ENCODE data around the gene SLC15A1. TPM values are rescaled to one million over a fixed set of nuclear protein-coding genes. Genes with fewer than 3 reads are reported as not detected.

Gene SLC15A1
- total RNA-seq, 2 experiments from 2014 or later: not detected

DNA sequence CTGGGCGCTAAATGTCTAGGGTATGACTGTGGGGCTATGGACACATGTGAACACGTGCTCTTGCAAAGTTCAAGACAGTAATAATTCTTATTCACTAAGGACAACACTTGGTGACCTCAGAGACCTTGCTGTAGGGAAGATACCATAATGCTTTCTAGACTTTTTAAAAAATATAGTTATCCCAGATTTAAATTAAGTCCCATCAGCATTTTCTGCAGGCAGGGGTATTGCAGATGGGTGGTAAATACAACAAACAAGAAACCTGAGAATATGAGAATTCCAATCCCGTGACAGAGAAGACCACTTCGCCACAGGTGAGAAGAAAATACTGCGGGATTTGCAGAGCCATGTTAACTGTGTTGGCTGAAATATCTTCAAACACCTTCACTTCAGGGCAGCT, 65.2 kb downstream of the SLC15A1 start:
- H3K9me2 ChIP-seq (ENCODE audit: insufficient read depth, low read length): no peaks in the 10 kb centered on the region
- TF ChIP-seq, protein P1, sequence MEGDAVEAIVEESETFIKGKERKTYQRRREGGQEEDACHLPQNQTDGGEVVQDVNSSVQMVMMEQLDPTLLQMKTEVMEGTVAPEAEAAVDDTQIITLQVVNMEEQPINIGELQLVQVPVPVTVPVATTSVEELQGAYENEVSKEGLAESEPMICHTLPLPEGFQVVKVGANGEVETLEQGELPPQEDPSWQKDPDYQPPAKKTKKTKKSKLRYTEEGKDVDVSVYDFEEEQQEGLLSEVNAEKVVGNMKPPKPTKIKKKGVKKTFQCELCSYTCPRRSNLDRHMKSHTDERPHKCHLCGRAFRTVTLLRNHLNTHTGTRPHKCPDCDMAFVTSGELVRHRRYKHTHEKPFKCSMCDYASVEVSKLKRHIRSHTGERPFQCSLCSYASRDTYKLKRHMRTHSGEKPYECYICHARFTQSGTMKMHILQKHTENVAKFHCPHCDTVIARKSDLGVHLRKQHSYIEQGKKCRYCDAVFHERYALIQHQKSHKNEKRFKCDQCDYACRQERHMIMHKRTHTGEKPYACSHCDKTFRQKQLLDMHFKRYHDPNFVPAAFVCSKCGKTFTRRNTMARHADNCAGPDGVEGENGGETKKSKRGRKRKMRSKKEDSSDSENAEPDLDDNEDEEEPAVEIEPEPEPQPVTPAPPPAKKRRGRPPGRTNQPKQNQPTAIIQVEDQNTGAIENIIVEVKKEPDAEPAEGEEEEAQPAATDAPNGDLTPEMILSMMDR (conservative IDR thresholded peaks at IDR 0.05; ENCODE audit: low read length): no peak
- no peak for TF ChIP-seq EZH2phosphoT487 (IDR thresholded peaks at IDR 0.05; ENCODE audit: borderline replicate concordance, low read depth, low read length)
- intact Hi-C loops (cut with micrococcal nuclease; ENCODE audit: unreplicated experiment): no loop called here
- POLR2A ChIA-PET: interaction anchor here (1.1 to 1.2 kb wide), 2 partner anchors 15 to 21 kb away, joined by 4 to 10 read pairs; no protein-coding TSS in a partner anchor
- H3K36me3 ChIP-seq (ENCODE audit: insufficient read depth, low read length): no peaks in the 10 kb centered on the region
- no peak overlapping the region for H3K27ac ChIP-seq (ENCODE audit: low read depth, low read length, poor library complexity, severe bottlenecking)
- no peaks in the 10 kb centered on the region for H3K9me3 ChIP-seq (ENCODE audit: low read length)
- no peaks in the 10 kb centered on the region for H3K4me1 ChIP-seq (ENCODE audit: insufficient read depth, low read length, poor library complexity, severe bottlenecking)
- BruUV-seq (replicated peaks): no TSS peak
- no peak overlapping the region for H3K4me2 ChIP-seq (ENCODE audit: low read length)
- H2AFZ ChIP-seq (ENCODE audit: low read length): no peak overlapping the region
- H3K4me3 ChIP-seq (ENCODE audit: low read depth, low read length, poor library complexity, severe bottlenecking): no peak overlapping the region
- no peak for DNase-seq (ENCODE audit: low spot score)
- H4K20me1 ChIP-seq (ENCODE audit: insufficient read depth, low read length): no peaks in the 10 kb centered on the region
- CTCF ChIA-PET (ENCODE audit: unreplicated experiment): interaction anchor here (1.0 kb wide), 1 partner anchor 10 kb away, joined by 4 read pairs; no protein-coding TSS in a partner anchor
- H3K79me2 ChIP-seq (ENCODE audit: insufficient read depth, low read depth, low read length): no peaks in the 10 kb centered on the region

DNA sequence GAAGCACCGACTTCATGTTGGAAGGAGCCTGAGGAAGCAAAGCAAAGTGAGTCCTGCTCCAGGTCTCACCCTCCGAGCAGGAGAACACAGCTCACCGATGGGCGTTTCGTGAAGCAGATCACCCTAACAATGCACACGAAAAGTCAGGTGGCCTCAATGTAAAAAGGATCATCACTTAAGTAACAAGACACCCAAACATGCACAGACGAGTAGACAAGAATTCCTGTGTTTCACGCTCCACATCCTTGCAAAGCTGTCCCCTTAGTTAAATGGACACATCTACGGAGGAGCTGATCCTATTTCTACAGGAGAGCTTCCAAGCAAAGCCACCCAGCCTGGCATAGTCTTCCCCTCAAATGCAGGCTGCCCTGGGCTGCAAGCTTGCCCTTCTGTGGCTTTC, 66.2 kb downstream of the SLC15A1 start:
- Histone ChIP-seq H3K79me2 (ENCODE audit: insufficient read depth, low read depth, low read length) (no peaks in the 10 kb centered on the region), H3K4me3 (ENCODE audit: low read depth, low read length, poor library complexity, severe bottlenecking) (no peak overlapping the region), H2AFZ (ENCODE audit: low read length) (no peak overlapping the region), H3K36me3 (ENCODE audit: insufficient read depth, low read length) (no peaks in the 10 kb centered on the region), H3K4me2 (ENCODE audit: low read length) (no peak overlapping the region), H3K27ac (ENCODE audit: low read depth, low read length, poor library complexity, severe bottlenecking) (no peak overlapping the region), H4K20me1 (ENCODE audit: insufficient read depth, low read length) (no peaks in the 10 kb centered on the region), H3K4me1 (ENCODE audit: insufficient read depth, low read length, poor library complexity, severe bottlenecking) (no peaks in the 10 kb centered on the region), H3K9me3 (ENCODE audit: low read length) (no peaks in the 10 kb centered on the region), H3K9me2 (ENCODE audit: insufficient read depth, low read length) (no peaks in the 10 kb centered on the region)
- intact Hi-C loops (cut with micrococcal nuclease; ENCODE audit: unreplicated experiment): no loop called here
- CTCF ChIA-PET (ENCODE audit: unreplicated experiment): interaction anchor here (0.6 kb wide), 1 partner anchor 219 kb away, joined by 5 read pairs; no protein-coding TSS in a partner anchor
- TF ChIP-seq EZH2phosphoT487 (IDR thresholded peaks at IDR 0.05; ENCODE audit: borderline replicate concordance, low read depth, low read length): no peak
- TF ChIP-seq, protein P1 (conservative IDR thresholded peaks at IDR 0.05; ENCODE audit: low read length): no peak
- DNase-seq (ENCODE audit: low spot score): no peak
- POLR2A ChIA-PET: interaction anchor here (0.5 to 0.8 kb wide), 4 partner anchors 23 to 579 kb away, joined by 3 to 6 read pairs (median 3); no protein-coding TSS in a partner anchor
- no TSS peak for BruUV-seq (replicated peaks)

DNA sequence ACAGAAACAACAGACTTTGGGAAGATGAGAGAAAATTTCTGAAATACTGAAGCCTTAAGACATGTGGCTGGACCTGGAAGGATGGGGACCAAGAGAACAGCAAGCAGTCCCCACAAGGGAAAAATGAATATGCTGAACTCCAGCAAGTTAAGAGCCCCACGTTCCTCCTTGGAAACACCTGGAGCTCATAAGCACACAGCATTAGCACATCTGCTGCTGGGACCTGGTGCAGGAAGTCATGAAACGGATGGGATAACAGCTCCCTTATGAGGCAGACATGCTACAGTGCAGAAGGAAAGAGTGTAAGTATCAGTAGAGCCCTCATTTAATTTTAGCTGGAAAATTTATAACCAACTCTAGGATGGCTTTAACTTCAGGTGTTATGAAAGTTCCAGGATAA, 67.3 kb downstream of the SLC15A1 start:
- Histone ChIP-seq H3K4me2 (ENCODE audit: low read length) (no peak overlapping the region), H3K36me3 (ENCODE audit: insufficient read depth, low read length) (no peaks in the 10 kb centered on the region), H3K9me3 (ENCODE audit: low read length) (no peaks in the 10 kb centered on the region), H3K79me2 (ENCODE audit: insufficient read depth, low read depth, low read length) (no peaks in the 10 kb centered on the region), H3K4me3 (ENCODE audit: low read depth, low read length, poor library complexity, severe bottlenecking) (no peak overlapping the region), H3K27ac (ENCODE audit: low read depth, low read length, poor library complexity, severe bottlenecking) (no peak overlapping the region), H3K4me1 (ENCODE audit: insufficient read depth, low read length, poor library complexity, severe bottlenecking) (no peaks in the 10 kb centered on the region), H2AFZ (ENCODE audit: low read length) (no peak overlapping the region), H3K9me2 (ENCODE audit: insufficient read depth, low read length) (no peaks in the 10 kb centered on the region), H4K20me1 (ENCODE audit: insufficient read depth, low read length) (no peaks in the 10 kb centered on the region)
- POLR2A ChIA-PET: interaction anchor here (0.5 to 0.7 kb wide), 3 partner anchors 10 to 81 kb away, joined by 3 to 4 read pairs (median 3); no protein-coding TSS in a partner anchor
- TF ChIP-seq, protein P1 (conservative IDR thresholded peaks at IDR 0.05; ENCODE audit: low read length): no peak
- no peak for TF ChIP-seq EZH2phosphoT487 (IDR thresholded peaks at IDR 0.05; ENCODE audit: borderline replicate concordance, low read depth, low read length)
- CTCF ChIA-PET (ENCODE audit: unreplicated experiment): interaction anchor here (0.9 kb wide), 1 partner anchor 32 kb away, joined by 3 read pairs; no protein-coding TSS in a partner anchor
- no TSS peak for BruUV-seq (replicated peaks)
- intact Hi-C loops (cut with micrococcal nuclease; ENCODE audit: unreplicated experiment): no loop called here
- no peak for DNase-seq (ENCODE audit: low spot score)

Measured in OCI-LY7 (cell line).